SK-N-SH treated with all-trans-retinoic acid at 6 μM for 48 hours (cell line): ENCODE data around the gene RBBP6.
"Not testable (repeated sequence)": the region's sequence is repeated elsewhere in the genome, so short reads cannot be mapped to it uniquely, and the experiment has no call there.

ENCODE experiments used
- ATAC-seq: fragments of 200-7000 bp; cut with Tn5 transposase; 3 replicates; pipeline ENCODE4 v1.9.1; 2020; ENCODE audit warnings: mild to moderate bottlenecking, moderate library complexity
- ARNTL ChIP-seq: fragments of 450-650 bp; formaldehyde crosslinking; IDR thresholded peaks from 2 replicates; pipeline ENCODE4 v1.5.0; 2020; ENCODE audit warnings: low read depth, mild to moderate bottlenecking, moderate library complexity, borderline replicate concordance
- BACH2 ChIP-seq: fragments of 250-450 bp; sonication (Bioruptor Pico); IDR thresholded peaks from 2 replicates; pipeline ENCODE4 v1.9.0; 2021; ENCODE audit warnings: mild to moderate bottlenecking, borderline replicate concordance
- CREB5 ChIP-seq: fragments of 250-450 bp; sonication (Bioruptor Pico); IDR thresholded peaks from 2 replicates; pipeline ENCODE4 v1.5.1; 2020; ENCODE audit warnings: low read depth, mild to moderate bottlenecking, moderate library complexity
- CSDC2 ChIP-seq: fragments of 250-450 bp; sonication (Bioruptor Pico); IDR thresholded peaks from 2 replicates; pipeline ENCODE4 v1.5.0; 2020; ENCODE audit warnings: mild to moderate bottlenecking, moderate library complexity
- CSRNP3 ChIP-seq: fragments of 250-450 bp; sonication (Bioruptor Pico); IDR thresholded peaks from 2 replicates; pipeline ENCODE4 v1.5.1; 2021; ENCODE audit warnings: mild to moderate bottlenecking, moderate library complexity
- ESRRG ChIP-seq: fragments of 250-450 bp; sonication (Bioruptor Pico); IDR thresholded peaks from 2 replicates; pipeline ENCODE4 v1.6.1; 2021; ENCODE audit warnings: mild to moderate bottlenecking
- GLIS3 ChIP-seq: fragments of 250-450 bp; sonication (Bioruptor Pico); IDR thresholded peaks from 2 replicates; pipeline ENCODE4 v1.5.0; 2020; ENCODE audit warnings: mild to moderate bottlenecking, moderate library complexity
- ISL1 ChIP-seq: fragments of 250-450 bp; sonication (Bioruptor Pico); IDR thresholded peaks from 2 replicates; pipeline ENCODE4 v2.1.2; 2022; ENCODE audit warnings: mild to moderate bottlenecking, moderate library complexity
- OSR1 ChIP-seq: fragments of 250-450 bp; sonication (Bioruptor Pico); IDR thresholded peaks from 2 replicates; pipeline ENCODE4 v1.8.0; 2022; ENCODE audit warnings: moderate library complexity, mild to moderate bottlenecking, inconsistent platforms
- PATZ1 ChIP-seq: fragments of 250-450 bp; sonication (Bioruptor Pico); IDR thresholded peaks from 2 replicates; pipeline ENCODE4 v1.8.0; 2020; ENCODE audit warnings: mild to moderate bottlenecking, moderate library complexity, borderline replicate concordance
- POU6F1 ChIP-seq: fragments of 250-450 bp; sonication (Bioruptor Pico); IDR thresholded peaks from 2 replicates; pipeline ENCODE4 v1.8.0; 2021; ENCODE audit warnings: low read depth, mild to moderate bottlenecking, moderate library complexity, borderline replicate concordance
- PPARA ChIP-seq: fragments of 250-450 bp; sonication (Bioruptor Pico); IDR thresholded peaks from 2 replicates; pipeline ENCODE4 v1.5.0; 2020; ENCODE audit warnings: mild to moderate bottlenecking, borderline replicate concordance
- RARB ChIP-seq: fragments of 250-450 bp; sonication (Bioruptor Pico); IDR thresholded peaks from 2 replicates; pipeline ENCODE4 v1.8.0; 2021; ENCODE audit warnings: mild to moderate bottlenecking, moderate library complexity
- SNAI2 ChIP-seq: fragments of 250-450 bp; sonication (Bioruptor Pico); IDR thresholded peaks from 2 replicates; pipeline ENCODE4 v1.5.0; 2020; ENCODE audit warnings: mild to moderate bottlenecking, moderate library complexity
- TOX ChIP-seq: fragments of 250-450 bp; sonication (Bioruptor Pico); IDR thresholded peaks from 2 replicates; pipeline ENCODE4 v1.8.0; 2021; ENCODE audit warnings: mild to moderate bottlenecking, moderate library complexity, borderline replicate concordance
- TSHZ2 ChIP-seq: fragments of 250-450 bp; sonication (Bioruptor Pico); IDR thresholded peaks from 2 replicates; pipeline ENCODE4 v1.5.0; 2020; ENCODE audit warnings: mild to moderate bottlenecking, moderate library complexity
- ZFP30 ChIP-seq: fragments of 450-650 bp; formaldehyde crosslinking; IDR thresholded peaks from 2 replicates; pipeline ENCODE4 v1.5.0; 2022; ENCODE audit warnings: mild to moderate bottlenecking, moderate library complexity
- ZNF8 ChIP-seq: fragments of 450-650 bp; formaldehyde crosslinking; IDR thresholded peaks from 2 replicates; pipeline ENCODE4 v1.5.0; 2020; ENCODE audit warnings: mild to moderate bottlenecking, moderate library complexity

RBBP6 gene

GRCh38 chr16:24572069-24572468 lies 32.7 kb downstream of the RBBP6 start (continued):
- TF ChIP-seq TSHZ2 (CRISPR knock-in tag) (no peak), ESRRG (CRISPR knock-in tag) (no peak)

- TF ChIP-seq POU6F1 (CRISPR knock-in tag) (no peak), ARNTL (CRISPR knock-in tag) (no peak), SNAI2 (CRISPR knock-in tag) (no peak), ZNF8 (CRISPR knock-in tag) (no peak), OSR1 (CRISPR knock-in tag) (no peak), ZFP30 (CRISPR knock-in tag) (no peak), TSHZ2 (CRISPR knock-in tag) (no peak), CREB5 (no peak), CSRNP3 (no peak), ISL1 (no peak), PPARA (CRISPR knock-in tag) (no peak), TOX (CRISPR knock-in tag) (no peak), PATZ1 (no peak), GLIS3 (CRISPR knock-in tag) (no peak), CSDC2 (CRISPR knock-in tag) (no peak), BACH2 (CRISPR knock-in tag) (no peak), RARB (CRISPR knock-in tag) (no peak), ESRRG (CRISPR knock-in tag) (no peak)
- TF ChIP-seq, all 23 proteins: peak for 0
- no peak for ATAC-seq
Measured at GRCh38 chr16:24573141-24573540, 33.8 kb downstream of the RBBP6 start.

- ATAC-seq = not testable (repeated sequence)
Measured at GRCh38 chr16:24574515-24575485, 35.4 kb downstream of the RBBP6 start.

- ATAC-seq = not testable (repeated sequence)
Measured at GRCh38 chr16:24575791-24576190, 36.4 kb downstream of the RBBP6 start.
